Epithelial cell of proximal tubule (primary cell): ENCODE results near the gene ICOS. TPM values are rescaled to one million over a fixed set of nuclear protein-coding genes. Genes with fewer than 3 reads are reported as not detected.

ENCODE experiments used
- DNase-seq: peaks from one replicate; pipeline ENCODE4 v3.0.0-alpha.2; 2011; ENCODE audit warnings: low read depth
- H3K4me3 ChIP-seq: 2 replicates; pipeline ENCODE4 v1.5.1; 2011; ENCODE audit warnings: low read depth, mild to moderate bottlenecking, low read length
- total RNA-seq: library from RNA; depleted of rRNA; stranded (reverse); fragments of >200 nt; gene quantifications from 2 replicates; pipeline ENCODE4 v1.2.3, GENCODE V29; 2015
- TF ChIP-seq, protein P1 (sequence below): conservative IDR thresholded peaks from 2 replicates; pipeline ENCODE4 v1.5.1; 2012; ENCODE audit warnings: low read depth, mild to moderate bottlenecking, low read length

The ICOS gene
- total RNA-seq, 1 donor from 2014 or later: not detected

GRCh38 chr2:203987959-203988358 lies 51.4 kb downstream of the ICOS start:
- no peak overlapping the region for H3K4me3 ChIP-seq
- DNase-seq: no peak
- TF ChIP-seq, protein P1, sequence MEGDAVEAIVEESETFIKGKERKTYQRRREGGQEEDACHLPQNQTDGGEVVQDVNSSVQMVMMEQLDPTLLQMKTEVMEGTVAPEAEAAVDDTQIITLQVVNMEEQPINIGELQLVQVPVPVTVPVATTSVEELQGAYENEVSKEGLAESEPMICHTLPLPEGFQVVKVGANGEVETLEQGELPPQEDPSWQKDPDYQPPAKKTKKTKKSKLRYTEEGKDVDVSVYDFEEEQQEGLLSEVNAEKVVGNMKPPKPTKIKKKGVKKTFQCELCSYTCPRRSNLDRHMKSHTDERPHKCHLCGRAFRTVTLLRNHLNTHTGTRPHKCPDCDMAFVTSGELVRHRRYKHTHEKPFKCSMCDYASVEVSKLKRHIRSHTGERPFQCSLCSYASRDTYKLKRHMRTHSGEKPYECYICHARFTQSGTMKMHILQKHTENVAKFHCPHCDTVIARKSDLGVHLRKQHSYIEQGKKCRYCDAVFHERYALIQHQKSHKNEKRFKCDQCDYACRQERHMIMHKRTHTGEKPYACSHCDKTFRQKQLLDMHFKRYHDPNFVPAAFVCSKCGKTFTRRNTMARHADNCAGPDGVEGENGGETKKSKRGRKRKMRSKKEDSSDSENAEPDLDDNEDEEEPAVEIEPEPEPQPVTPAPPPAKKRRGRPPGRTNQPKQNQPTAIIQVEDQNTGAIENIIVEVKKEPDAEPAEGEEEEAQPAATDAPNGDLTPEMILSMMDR: no peak

DNA sequence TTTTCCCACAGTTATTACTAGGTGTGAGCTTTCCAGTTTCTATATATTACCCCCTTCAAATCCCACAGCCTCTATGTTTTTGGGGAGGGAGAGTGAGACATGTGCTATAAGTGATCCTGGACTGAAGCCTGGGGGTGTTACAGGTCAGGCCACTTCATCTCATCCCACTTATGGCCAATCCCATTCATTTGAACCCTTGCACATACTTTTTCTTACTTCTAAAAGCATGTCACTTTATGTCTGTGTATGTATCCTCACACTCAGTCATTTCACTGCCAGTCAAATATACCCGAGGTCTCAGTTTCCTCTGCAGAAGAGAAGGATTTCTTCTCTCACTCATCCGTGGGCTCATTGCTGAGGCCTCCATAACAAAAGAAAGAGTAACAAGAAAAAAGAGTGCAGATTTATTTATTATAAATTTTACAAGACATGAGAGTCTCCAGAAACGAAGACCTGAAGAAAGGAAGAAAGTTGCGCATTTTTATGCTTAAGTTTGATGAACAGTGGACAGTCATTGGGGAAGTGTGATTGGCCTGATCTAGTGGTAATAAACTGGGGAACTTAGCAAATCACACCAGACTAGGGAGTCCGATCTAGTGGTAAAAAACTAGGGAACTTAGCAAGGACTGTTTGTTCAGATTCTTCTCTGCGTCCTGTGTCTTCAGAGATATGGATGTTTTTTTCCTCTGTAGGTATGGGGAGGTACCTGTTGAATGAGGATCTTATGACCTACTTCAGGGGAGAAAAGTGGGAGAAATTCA lies 52.1 kb downstream of the ICOS start:
- TF ChIP-seq, protein P1: no peak

DNA sequence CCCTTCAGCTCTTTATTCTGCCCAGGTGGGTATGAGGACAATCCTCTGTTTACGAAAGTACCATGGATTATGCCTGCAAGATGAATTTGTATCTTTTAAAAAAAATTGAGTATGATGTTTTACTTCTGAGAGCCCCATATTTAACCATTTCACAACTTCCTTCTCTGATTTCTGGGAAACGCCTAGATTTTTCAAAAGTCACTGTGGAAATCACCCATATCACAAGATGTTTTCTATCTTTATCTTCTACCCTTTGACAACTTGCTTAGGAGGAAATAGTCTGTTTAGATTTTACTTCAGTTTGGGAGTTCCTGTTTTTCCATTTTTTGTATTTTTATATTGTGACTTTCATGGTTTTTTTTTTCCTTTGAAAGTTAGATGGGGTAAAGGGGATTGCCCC lies 53.0 kb downstream of the ICOS start:
- TF ChIP-seq, protein P1: no peak

More for the DNA sequence above, 52.1 kb downstream of the ICOS start:
- H3K4me3 ChIP-seq: no peak overlapping the region
- no peak for DNase-seq

GRCh38 chr2:203992509-203992908 lies 55.9 kb downstream of the ICOS start:
- H3K4me3 ChIP-seq: no peak overlapping the region
- no peak for DNase-seq
- TF ChIP-seq, protein P1: no peak

More for the DNA sequence above, 53.0 kb downstream of the ICOS start:
- no peak overlapping the region for H3K4me3 ChIP-seq
- no peak for DNase-seq

DNA sequence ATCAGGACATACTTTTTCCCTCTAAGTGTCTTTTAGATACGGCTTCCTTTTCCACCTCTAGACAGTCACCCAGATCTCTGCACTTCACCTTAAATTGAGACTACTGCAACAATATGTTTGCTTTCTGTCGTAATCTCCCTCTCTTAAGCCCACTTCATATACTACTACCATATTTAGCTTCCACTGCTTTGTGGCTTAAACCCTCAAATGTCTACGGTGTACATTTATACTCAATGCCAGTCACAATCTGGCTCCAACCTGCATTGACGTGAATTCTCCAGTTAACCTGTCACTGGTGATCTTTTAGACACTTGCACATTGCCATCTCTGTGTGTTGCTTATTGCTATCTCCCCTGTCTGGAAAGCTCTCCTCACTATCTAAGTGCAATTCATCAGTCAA lies 56.4 kb downstream of the ICOS start:
- TF ChIP-seq, protein P1: no peak
- no peak for DNase-seq
- H3K4me3 ChIP-seq: no peak overlapping the region

GRCh38 chr2:203993560-203993959 lies 57.0 kb downstream of the ICOS start:
- DNase-seq: no peak
- H3K4me3 ChIP-seq: no peak overlapping the region

More at GRCh38 chr2:203993560-203993959, 57.0 kb downstream of the ICOS start:
- TF ChIP-seq, protein P1: no peak
